Parathyroid adenoma (tissue), 2 donors: ENCODE data around the gene POLR2M.

Experiments
- H2AFZ ChIP-seq: fragments of 300-600 bp; sonication (generic); one replicate; pipeline ENCODE4 v1.7.0; 2017; ENCODE audit warnings: antibody characterized with exemption, mild to moderate bottlenecking
- H3K27ac ChIP-seq: fragments of 300-600 bp; sonication (generic); one replicate; pipeline ENCODE4 v1.7.0; 2017
- H3K27me3 ChIP-seq: fragments of 300-600 bp; sonication (generic); one replicate; pipeline ENCODE4 v1.7.0; 2017; ENCODE audit warnings: low read length; ENCODE audit not compliant: control insufficient read depth, insufficient read depth
- H3K36me3 ChIP-seq: fragments of 300-600 bp; sonication (generic); one replicate; pipeline ENCODE4 v1.7.0; 2017; ENCODE audit warnings: low read length; ENCODE audit not compliant: control insufficient read depth, insufficient read depth
- H3K4me1 ChIP-seq: fragments of 300-600 bp; sonication (generic); one replicate; pipeline ENCODE4 v1.7.0; 2017; ENCODE audit warnings: control low read depth
- H3K4me2 ChIP-seq: fragments of 300-600 bp; sonication (generic); one replicate; pipeline ENCODE4 v1.7.0; 2017; ENCODE audit warnings: low read length
- H3K4me3 ChIP-seq: fragments of 300-600 bp; sonication (generic); one replicate; pipeline ENCODE4 v1.7.0; 2017; ENCODE audit warnings: low read depth, low read length
- H3K79me2 ChIP-seq: fragments of 300-600 bp; sonication (generic); one replicate; pipeline ENCODE4 v1.7.0; 2017; ENCODE audit warnings: control low read depth
- H3K9ac ChIP-seq: fragments of 300-600 bp; sonication (generic); one replicate; pipeline ENCODE4 v1.7.0; 2017; ENCODE audit warnings: mild to moderate bottlenecking
- H3K9me3 ChIP-seq: fragments of 300-600 bp; sonication (generic); one replicate; pipeline ENCODE4 v1.7.0; 2017; ENCODE audit warnings: low read length; ENCODE audit not compliant: control insufficient read depth
- TF ChIP-seq, protein P1 (sequence below): fragments of 300-600 bp; sonication (generic); IDR thresholded peaks from one replicate; pipeline ENCODE4 v1.7.0; 2017; ENCODE audit warnings: antibody characterized with exemption, mild to moderate bottlenecking
- donor health status: primary hyperparathyroidism.

POLR2M gene

GRCh38 chr15:57663262-57663661, 43.3 kb upstream of the POLR2M start:
- TF ChIP-seq, protein P1, sequence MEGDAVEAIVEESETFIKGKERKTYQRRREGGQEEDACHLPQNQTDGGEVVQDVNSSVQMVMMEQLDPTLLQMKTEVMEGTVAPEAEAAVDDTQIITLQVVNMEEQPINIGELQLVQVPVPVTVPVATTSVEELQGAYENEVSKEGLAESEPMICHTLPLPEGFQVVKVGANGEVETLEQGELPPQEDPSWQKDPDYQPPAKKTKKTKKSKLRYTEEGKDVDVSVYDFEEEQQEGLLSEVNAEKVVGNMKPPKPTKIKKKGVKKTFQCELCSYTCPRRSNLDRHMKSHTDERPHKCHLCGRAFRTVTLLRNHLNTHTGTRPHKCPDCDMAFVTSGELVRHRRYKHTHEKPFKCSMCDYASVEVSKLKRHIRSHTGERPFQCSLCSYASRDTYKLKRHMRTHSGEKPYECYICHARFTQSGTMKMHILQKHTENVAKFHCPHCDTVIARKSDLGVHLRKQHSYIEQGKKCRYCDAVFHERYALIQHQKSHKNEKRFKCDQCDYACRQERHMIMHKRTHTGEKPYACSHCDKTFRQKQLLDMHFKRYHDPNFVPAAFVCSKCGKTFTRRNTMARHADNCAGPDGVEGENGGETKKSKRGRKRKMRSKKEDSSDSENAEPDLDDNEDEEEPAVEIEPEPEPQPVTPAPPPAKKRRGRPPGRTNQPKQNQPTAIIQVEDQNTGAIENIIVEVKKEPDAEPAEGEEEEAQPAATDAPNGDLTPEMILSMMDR: no peak
- H3K27me3 ChIP-seq: no peaks in the 10 kb centered on the region
- H3K4me1 ChIP-seq: no peaks in the 10 kb centered on the region
- H3K79me2 ChIP-seq: no peaks in the 10 kb centered on the region
- no peaks in the 10 kb centered on the region for H3K36me3 ChIP-seq
- H3K4me2 ChIP-seq: no peak overlapping the region
- no peak overlapping the region for H3K27ac ChIP-seq
- H3K9ac ChIP-seq: no peak overlapping the region
- no peak overlapping the region for H2AFZ ChIP-seq
- no peaks in the 10 kb centered on the region for H3K9me3 ChIP-seq
- no peak overlapping the region for H3K4me3 ChIP-seq

DNA sequence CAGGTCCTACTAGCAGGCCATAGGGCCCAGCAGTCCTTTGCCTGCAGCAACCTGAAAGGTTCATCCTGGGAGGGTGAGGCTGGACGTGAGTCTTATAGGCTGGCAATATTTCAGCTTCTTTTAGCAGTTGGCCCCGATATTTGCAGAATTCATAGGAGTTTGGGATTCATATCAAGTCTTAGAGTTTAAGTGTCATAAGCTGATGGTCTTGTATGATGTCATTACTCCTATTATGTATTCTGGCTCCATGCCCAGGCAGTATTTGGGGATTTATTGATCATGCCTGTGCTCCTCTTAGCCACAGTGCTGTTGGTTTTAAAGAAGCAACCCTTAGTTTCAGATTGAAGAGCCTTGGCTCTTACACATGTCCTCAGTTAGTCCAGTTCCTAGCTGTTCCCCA, 41.3 kb upstream of the POLR2M start:
- Histone ChIP-seq H3K4me3 (no peak overlapping the region), H3K9me3 (no peaks in the 10 kb centered on the region), H3K79me2 (no peaks in the 10 kb centered on the region), H2AFZ (no peak overlapping the region), H3K9ac (no peak overlapping the region), H3K27ac (no peak overlapping the region), H3K4me2 (no peak overlapping the region), H3K4me1 (no peaks in the 10 kb centered on the region), H3K36me3 (no peaks in the 10 kb centered on the region), H3K27me3 (no peaks in the 10 kb centered on the region)
- TF ChIP-seq, protein P1: no peak

DNA sequence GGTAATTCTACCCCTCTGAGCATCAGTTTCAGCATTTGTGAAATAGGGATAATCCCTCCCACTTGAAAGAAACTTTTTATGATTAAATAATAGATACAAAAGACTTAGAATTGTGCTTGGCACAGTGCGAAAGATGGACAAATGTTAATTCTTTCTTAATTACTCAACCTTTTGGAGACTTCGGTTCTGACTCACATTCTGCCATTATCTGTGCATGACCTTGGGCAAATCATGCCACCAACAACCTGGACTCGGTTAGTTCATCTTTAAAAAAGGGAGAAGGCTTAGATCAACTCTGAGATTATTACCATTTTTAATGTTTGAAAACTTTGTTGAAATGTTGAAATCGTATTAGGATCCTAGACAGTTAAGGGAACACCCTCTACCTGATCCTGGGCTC, 40.6 kb upstream of the POLR2M start:
- H3K79me2 ChIP-seq: no peaks in the 10 kb centered on the region
- no peak overlapping the region for H3K4me2 ChIP-seq
- no peak overlapping the region for H3K9ac ChIP-seq
- TF ChIP-seq, protein P1: no peak
- no peaks in the 10 kb centered on the region for H3K27me3 ChIP-seq
- H2AFZ ChIP-seq: no peak overlapping the region
- no peaks in the 10 kb centered on the region for H3K9me3 ChIP-seq
- no peak overlapping the region for H3K4me3 ChIP-seq
- H3K27ac ChIP-seq: no peak overlapping the region
- H3K4me1 ChIP-seq: no peaks in the 10 kb centered on the region
- no peaks in the 10 kb centered on the region for H3K36me3 ChIP-seq

- H3K9ac ChIP-seq: no peak overlapping the region
- no peak overlapping the region for H3K4me2 ChIP-seq
- TF ChIP-seq, protein P1: peak; percentile 17
- no peaks in the 10 kb centered on the region for H3K27me3 ChIP-seq
- H3K79me2 ChIP-seq: no peaks in the 10 kb centered on the region
- H2AFZ ChIP-seq: no peak overlapping the region
- H3K4me1 ChIP-seq: no peaks in the 10 kb centered on the region
- no peaks in the 10 kb centered on the region for H3K36me3 ChIP-seq
- no peak overlapping the region for H3K27ac ChIP-seq
- no peak overlapping the region for H3K4me3 ChIP-seq
- H3K9me3 ChIP-seq: no peaks in the 10 kb centered on the region
Measured at GRCh38 chr15:57667171-57667849, 39.2 kb upstream of the POLR2M start.

DNA sequence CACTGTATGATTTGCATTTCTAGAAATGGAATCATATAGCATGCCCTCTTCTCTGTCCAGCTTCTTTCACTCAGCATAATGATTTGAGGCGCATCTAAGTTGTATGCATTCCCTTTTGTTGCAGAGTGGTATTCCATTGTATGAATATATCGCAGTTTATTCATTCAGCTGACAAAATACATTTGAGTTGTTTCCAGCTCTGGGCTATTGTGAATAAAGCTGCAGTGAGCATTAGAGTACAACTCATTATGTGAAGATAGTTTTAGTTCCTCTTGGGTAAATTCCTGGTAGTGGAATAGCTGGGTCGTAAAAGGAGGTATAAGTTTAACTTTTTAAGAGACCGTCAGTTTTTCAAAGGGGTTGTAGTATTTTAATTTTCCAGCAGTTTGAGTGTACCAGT, 38.5 kb upstream of the POLR2M start:
- H3K4me1 ChIP-seq: no peaks in the 10 kb centered on the region
- no peak overlapping the region for H2AFZ ChIP-seq
- no peak overlapping the region for H3K4me3 ChIP-seq
- H3K9me3 ChIP-seq: no peaks in the 10 kb centered on the region
- no peak overlapping the region for H3K9ac ChIP-seq
- no peaks in the 10 kb centered on the region for H3K27me3 ChIP-seq
- H3K27ac ChIP-seq: no peak overlapping the region
- no peaks in the 10 kb centered on the region for H3K36me3 ChIP-seq
- TF ChIP-seq, protein P1: no peak
- no peaks in the 10 kb centered on the region for H3K79me2 ChIP-seq
- H3K4me2 ChIP-seq: no peak overlapping the region
